OCI-LY1 (cell line): ENCODE data around the gene ACVR2B.

ENCODE experiments used
- H2AFZ ChIP-seq: fragments of 200-600 bp; sonication (generic), shearing (Covaris generic); 2 replicates; pipeline ENCODE4 v1.6.0; 2014; ENCODE audit warnings: antibody characterized with exemption, mild to moderate bottlenecking, low read length
- H3F3A ChIP-seq: fragments of 200-600 bp; sonication (generic), shearing (Covaris generic); 2 replicates; pipeline ENCODE4 v1.6.0; 2014; ENCODE audit warnings: mild to moderate bottlenecking, antibody characterized with exemption, low read length, moderate library complexity; ENCODE audit not compliant: insufficient read depth
- H3K27ac ChIP-seq: fragments of 200-600 bp; sonication (generic); 2 replicates; pipeline ENCODE4 v1.5.1; 2014; ENCODE audit warnings: low read length, mixed run types, mild to moderate bottlenecking, low read depth; ENCODE audit not compliant: poor library complexity, severe bottlenecking
- H3K27me3 ChIP-seq: fragments of 200-600 bp; sonication (generic); 2 replicates; pipeline ENCODE4 v1.6.0; 2014; ENCODE audit warnings: antibody characterized with exemption, mild to moderate bottlenecking, low read length, moderate library complexity; ENCODE audit not compliant: insufficient read depth
- H3K36me3 ChIP-seq: fragments of 200-600 bp; sonication (generic); 2 replicates; pipeline ENCODE4 v1.6.1; 2014; ENCODE audit warnings: mild to moderate bottlenecking, antibody characterized with exemption, low read length, moderate library complexity, mixed read lengths; ENCODE audit not compliant: insufficient read depth
- H3K4me1 ChIP-seq: fragments of 200-600 bp; sonication (generic); 2 replicates; pipeline ENCODE4 v1.5.1; 2014; ENCODE audit warnings: mild to moderate bottlenecking, low read length, moderate library complexity; ENCODE audit not compliant: insufficient read depth, severe bottlenecking
- H3K4me2 ChIP-seq: fragments of 200-600 bp; sonication (generic), shearing (Covaris generic); 2 replicates; pipeline ENCODE4 v1.6.1; 2014; ENCODE audit warnings: low read length
- H3K4me3 ChIP-seq: fragments of 200-600 bp; sonication (generic); 2 replicates; pipeline ENCODE4 v1.5.1; 2014; ENCODE audit warnings: low read length, low read depth, mild to moderate bottlenecking, mixed read lengths; ENCODE audit not compliant: poor library complexity, severe bottlenecking
- H3K79me2 ChIP-seq: fragments of 200-600 bp; shearing (Covaris generic); 2 replicates; pipeline ENCODE4 v1.6.1; 2016; ENCODE audit warnings: mixed run types, low read length, mixed read lengths; ENCODE audit not compliant: insufficient read depth
- H3K9ac ChIP-seq: fragments of 200-600 bp; sonication (generic), shearing (Covaris generic); 2 replicates; pipeline ENCODE4 v1.6.1; 2014; ENCODE audit warnings: mild to moderate bottlenecking, low read length, mixed read lengths
- H3K9me2 ChIP-seq: fragments of 200-600 bp; sonication (generic), shearing (Covaris generic); 2 replicates; pipeline ENCODE4 v1.6.1; 2014; ENCODE audit warnings: low read depth, mild to moderate bottlenecking, low read length, mixed read lengths
- H3K9me3 ChIP-seq: fragments of 200-600 bp; shearing (Covaris generic); 2 replicates; pipeline ENCODE4 v1.6.1; 2014; ENCODE audit warnings: low read length, mixed read lengths
- H4K20me1 ChIP-seq: fragments of 200-600 bp; sonication (generic), shearing (Covaris generic); 2 replicates; pipeline ENCODE4 v1.6.0; 2016; ENCODE audit warnings: mild to moderate bottlenecking, low read length; ENCODE audit not compliant: insufficient read depth
- CTCF ChIP-seq: fragments of 200-600 bp; sonication (generic), shearing (Covaris generic); IDR thresholded peaks from 2 replicates; pipeline ENCODE4 v1.5.1; 2017; ENCODE audit warnings: mild to moderate bottlenecking, antibody characterized with exemption, low read length, moderate library complexity, mixed read lengths
- EZH2 ChIP-seq: fragments of 200-600 bp; sonication (generic), shearing (Covaris generic); IDR thresholded peaks from 2 replicates; pipeline ENCODE4 v1.8.0; 2017; ENCODE audit warnings: borderline replicate concordance, mixed run types, mild to moderate bottlenecking, antibody characterized with exemption, low read length, moderate library complexity, mixed read lengths

The ACVR2B gene

GRCh38 chr3:38487323-38487722, 33.6 kb downstream of the ACVR2B start:
- no peak overlapping the region for H3K27ac ChIP-seq
- H4K20me1 ChIP-seq, result no peaks in the 10 kb centered on the region
- H3K4me2 ChIP-seq, result no peak overlapping the region
- H3K9ac ChIP-seq, result no peak overlapping the region
- no peak overlapping the region for H2AFZ ChIP-seq
- H3K9me2 ChIP-seq, result no peaks in the 10 kb centered on the region
- no peaks in the 10 kb centered on the region for H3K9me3 ChIP-seq
- no peak overlapping the region for H3K4me3 ChIP-seq
- no peaks in the 10 kb centered on the region for H3K4me1 ChIP-seq
- no peaks in the 10 kb centered on the region for H3K27me3 ChIP-seq
- no peaks in the 10 kb centered on the region for H3K79me2 ChIP-seq
- H3K36me3 ChIP-seq, result peaks cover 6% of the 10 kb centered on the region; the same call in 1 of the 2 replicates
- no peaks in the 10 kb centered on the region for H3F3A ChIP-seq
- TF ChIP-seq CTCF (no peak), EZH2 (no peak)

- H3K27me3 ChIP-seq, result no peaks in the 10 kb centered on the region
- H3K4me1 ChIP-seq, result no peaks in the 10 kb centered on the region
- H3F3A ChIP-seq, result no peaks in the 10 kb centered on the region
- no peaks in the 10 kb centered on the region for H3K9me2 ChIP-seq
- H3K9ac ChIP-seq, result no peak overlapping the region
- H3K79me2 ChIP-seq, result no peaks in the 10 kb centered on the region
- no peak overlapping the region for H3K27ac ChIP-seq
- H2AFZ ChIP-seq, result no peak overlapping the region
- no peaks in the 10 kb centered on the region for H3K9me3 ChIP-seq
- no peaks in the 10 kb centered on the region for H4K20me1 ChIP-seq
- H3K36me3 ChIP-seq, result no peaks in the 10 kb centered on the region
- H3K4me2 ChIP-seq, result no peak overlapping the region
- H3K4me3 ChIP-seq, result no peak overlapping the region
- TF ChIP-seq CTCF, result no peak
- no peak for TF ChIP-seq EZH2
These were observed 35.3 kb downstream of the ACVR2B start for GRCh38 chr3:38488949-38489348.

GRCh38 chr3:38489766-38490165, 36.1 kb downstream of the ACVR2B start:
- H3K9me3 ChIP-seq, result no peaks in the 10 kb centered on the region
- H3K36me3 ChIP-seq, result no peaks in the 10 kb centered on the region
- H3K79me2 ChIP-seq, result no peaks in the 10 kb centered on the region
- no peak overlapping the region for H3K9ac ChIP-seq
- no peak for TF ChIP-seq CTCF
- no peak for TF ChIP-seq EZH2
- no peak overlapping the region for H2AFZ ChIP-seq
- H3K9me2 ChIP-seq, result no peaks in the 10 kb centered on the region
- no peaks in the 10 kb centered on the region for H3K27me3 ChIP-seq
- H3K4me1 ChIP-seq, result no peaks in the 10 kb centered on the region
- no peak overlapping the region for H3K27ac ChIP-seq
- H3F3A ChIP-seq, result no peaks in the 10 kb centered on the region
- H3K4me2 ChIP-seq, result no peak overlapping the region
- no peaks in the 10 kb centered on the region for H4K20me1 ChIP-seq
- no peak overlapping the region for H3K4me3 ChIP-seq
